GM18502 (cell line): Measurements from ENCODE around the gene SLC30A2.

Experiments used
- ATAC-seq: cut with Tn5 transposase; IDR thresholded peaks from one replicate; pipeline ENCODE4 v1.9.1; 2021; ENCODE audit warnings: mild to moderate bottlenecking; ENCODE audit not compliant: unreplicated experiment, poor library complexity

SLC30A2 gene

GRCh38 chr1:26025060-26025459 lies 20.9 kb downstream of the SLC30A2 start:
- no peak for ATAC-seq

- no peak for ATAC-seq
Measured at GRCh38 chr1:26023826-26024225, 22.1 kb downstream of the SLC30A2 start.

- no peak for ATAC-seq
Measured at GRCh38 chr1:26023009-26023408, 22.9 kb downstream of the SLC30A2 start.

DNA sequence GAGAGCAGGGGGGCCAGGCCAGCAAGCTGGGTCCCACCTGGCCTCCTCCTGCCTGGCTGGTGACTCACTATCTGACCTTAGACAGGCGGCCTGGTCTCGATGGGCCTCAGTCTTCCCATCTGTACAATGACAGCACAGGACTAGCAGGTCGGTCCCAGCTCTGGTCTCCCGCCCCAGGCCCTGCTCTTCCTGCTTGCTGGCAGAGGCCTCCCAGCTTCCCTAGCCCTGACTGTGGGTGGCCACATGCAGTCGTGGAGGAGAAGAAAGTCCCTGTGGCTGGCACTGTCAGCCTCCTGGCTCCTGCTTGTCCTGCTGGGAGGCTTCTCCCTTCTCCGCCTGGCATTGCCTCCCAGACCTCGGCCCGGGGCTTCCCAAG lies 23.5 kb downstream of the SLC30A2 start:
- no peak for ATAC-seq

DNA sequence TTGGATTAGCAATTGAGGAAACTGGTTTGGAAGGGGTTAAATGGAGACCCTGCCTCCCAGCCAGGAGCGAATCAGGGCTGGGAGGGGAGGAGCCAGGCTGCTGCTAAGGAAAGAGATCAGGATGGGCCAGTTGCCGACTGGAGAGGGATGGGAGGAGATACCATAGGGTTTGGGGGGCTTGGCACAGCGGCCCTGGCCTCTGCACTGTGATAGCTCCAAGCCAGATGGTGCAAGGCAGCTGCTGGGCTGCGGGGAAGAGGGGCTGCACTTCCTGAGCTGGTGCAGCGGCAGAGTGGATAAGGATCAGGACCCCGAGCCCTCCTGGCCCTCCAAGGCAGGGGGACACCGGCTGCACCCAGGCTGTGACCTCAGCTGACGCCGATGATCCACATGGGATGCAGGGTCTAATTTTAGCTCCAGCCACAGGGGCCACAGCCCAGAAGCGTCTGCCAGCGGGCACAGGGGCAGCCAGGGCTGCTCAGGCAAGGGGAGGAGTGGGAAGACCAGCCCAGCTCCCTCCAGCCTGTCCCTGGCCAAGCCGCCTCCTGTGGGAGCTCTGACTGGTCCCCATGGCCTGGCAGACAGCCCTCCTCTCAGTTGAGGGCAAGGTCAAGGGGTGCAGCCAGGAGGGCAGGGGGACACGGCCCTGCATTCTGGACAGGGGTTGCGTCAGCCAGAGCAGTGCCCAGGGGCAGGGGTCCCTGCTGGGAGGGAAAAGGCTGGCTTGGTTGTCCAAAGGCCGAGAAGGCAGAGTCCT lies 24.1 kb downstream of the SLC30A2 start, which contains the start of gene EXTL1:
EXTL1 (plus strand) TSS at position 129 of the 757 bp plus-strand sequence. CDS start 872 bp downstream, outside the sequence.
- ATAC-seq: no peak

GRCh38 chr1:26020941-26021646 lies 24.8 kb downstream of the SLC30A2 start:
- no peak for ATAC-seq

- no peak for ATAC-seq
Measured at GRCh38 chr1:26020330-26020768, 25.6 kb downstream of the SLC30A2 start.

DNA sequence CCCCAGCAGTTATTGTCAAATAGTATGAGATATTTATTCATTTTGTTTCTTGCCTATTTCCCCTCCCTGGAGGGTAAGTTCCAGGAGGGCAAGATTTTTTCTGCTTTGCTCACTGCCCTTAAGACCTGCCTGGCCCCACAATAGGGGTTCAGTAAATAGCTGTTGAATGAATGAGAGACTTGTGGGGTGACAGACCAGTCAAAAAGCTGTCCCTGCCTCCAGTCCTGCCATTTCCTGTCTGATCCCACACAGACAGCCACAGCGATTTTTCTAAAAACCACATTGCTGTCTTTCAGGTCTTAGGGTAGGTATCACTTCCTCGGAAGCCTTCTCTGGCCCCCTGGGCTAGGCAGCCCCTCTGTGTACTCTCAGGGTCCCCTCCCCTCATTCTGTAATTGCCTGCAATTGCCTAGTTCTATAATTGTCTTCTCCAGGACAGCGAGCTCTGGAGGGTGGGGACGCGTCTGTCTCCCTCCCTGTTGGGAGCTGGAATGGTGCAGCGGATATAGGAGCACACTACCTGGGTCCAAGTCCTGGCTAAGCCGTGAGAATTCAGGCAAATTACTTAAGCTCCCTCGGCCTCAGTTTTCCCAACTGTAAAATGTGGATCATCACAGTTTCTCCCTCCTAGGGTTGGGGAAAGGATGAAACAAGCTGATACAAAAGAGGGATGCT lies 26.1 kb downstream of the SLC30A2 start:
- ATAC-seq: no peak

DNA sequence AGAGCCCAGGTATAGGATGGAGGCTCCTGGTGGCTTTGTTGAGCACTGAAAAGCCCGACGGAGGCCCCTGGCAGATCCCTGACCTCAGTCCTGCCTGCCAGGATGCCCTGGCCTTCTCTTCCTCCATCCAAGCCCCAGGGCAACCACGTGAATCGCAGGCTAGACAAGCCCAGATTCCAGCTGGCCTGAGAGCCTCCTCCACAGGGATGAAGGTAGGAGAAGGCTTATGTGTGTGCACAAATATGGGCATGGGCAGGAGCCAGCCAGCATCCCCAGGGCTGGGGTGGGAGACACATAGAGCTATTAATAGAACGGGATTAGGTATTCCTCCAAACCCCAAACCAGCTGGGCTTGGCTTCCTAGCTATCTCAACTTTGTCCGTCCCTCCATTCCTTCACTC lies 28.3 kb downstream of the SLC30A2 start:
- ATAC-seq: no peak

GRCh38 chr1:26016953-26017545 lies 28.9 kb downstream of the SLC30A2 start:
- no peak for ATAC-seq

- no peak for ATAC-seq
Measured at GRCh38 chr1:26016258-26016952, 29.5 kb downstream of the SLC30A2 start.

DNA sequence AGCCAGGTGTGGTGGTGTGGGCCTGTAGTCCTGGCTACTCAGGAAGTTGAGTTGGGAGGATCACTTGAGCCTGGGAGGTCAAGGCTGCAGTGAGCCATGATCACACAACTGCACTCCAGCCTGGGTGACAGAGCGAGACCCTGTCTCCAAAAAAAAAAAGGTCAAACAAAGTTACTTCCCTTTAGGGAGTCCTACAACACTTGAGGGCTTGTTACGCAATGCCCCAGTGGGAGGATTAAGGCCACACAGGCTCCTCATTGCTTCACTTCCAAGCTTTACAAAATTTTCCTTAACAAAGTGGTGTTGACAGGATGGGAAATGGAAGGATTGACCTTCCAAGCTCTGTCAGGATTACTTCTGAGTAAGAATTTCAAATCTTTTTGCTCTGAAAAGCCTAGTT lies 30.6 kb downstream of the SLC30A2 start:
- no peak for ATAC-seq

- ATAC-seq: no peak
Measured at GRCh38 chr1:26014179-26014578, 31.7 kb downstream of the SLC30A2 start.

GRCh38 chr1:26012864-26013263 lies 33.1 kb downstream of the SLC30A2 start:
- no peak for ATAC-seq

- no peak for ATAC-seq
Measured at GRCh38 chr1:26010825-26011224, 35.1 kb downstream of the SLC30A2 start.

- ATAC-seq: no peak
Measured at GRCh38 chr1:26009796-26010447, 36.0 kb downstream of the SLC30A2 start.

DNA sequence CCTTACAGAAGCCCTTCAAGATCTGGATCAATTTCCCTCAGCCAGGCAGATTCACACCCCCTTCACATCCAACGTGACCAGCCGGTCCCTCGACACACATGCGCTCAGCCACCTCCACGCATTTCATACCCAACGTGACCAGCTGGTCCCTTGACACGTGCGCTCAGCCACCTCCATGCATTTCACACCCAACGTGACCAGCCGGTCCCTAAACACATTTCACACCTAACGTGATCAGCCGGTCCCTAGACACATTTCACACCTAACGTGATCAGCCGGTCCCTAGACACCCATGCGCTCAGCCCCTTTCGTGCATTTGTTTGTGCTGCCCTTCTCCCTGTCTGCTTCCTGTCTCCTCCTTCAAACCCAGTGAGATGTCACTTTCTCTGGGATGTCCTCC lies 39.2 kb downstream of the SLC30A2 start:
- no peak for ATAC-seq

DNA sequence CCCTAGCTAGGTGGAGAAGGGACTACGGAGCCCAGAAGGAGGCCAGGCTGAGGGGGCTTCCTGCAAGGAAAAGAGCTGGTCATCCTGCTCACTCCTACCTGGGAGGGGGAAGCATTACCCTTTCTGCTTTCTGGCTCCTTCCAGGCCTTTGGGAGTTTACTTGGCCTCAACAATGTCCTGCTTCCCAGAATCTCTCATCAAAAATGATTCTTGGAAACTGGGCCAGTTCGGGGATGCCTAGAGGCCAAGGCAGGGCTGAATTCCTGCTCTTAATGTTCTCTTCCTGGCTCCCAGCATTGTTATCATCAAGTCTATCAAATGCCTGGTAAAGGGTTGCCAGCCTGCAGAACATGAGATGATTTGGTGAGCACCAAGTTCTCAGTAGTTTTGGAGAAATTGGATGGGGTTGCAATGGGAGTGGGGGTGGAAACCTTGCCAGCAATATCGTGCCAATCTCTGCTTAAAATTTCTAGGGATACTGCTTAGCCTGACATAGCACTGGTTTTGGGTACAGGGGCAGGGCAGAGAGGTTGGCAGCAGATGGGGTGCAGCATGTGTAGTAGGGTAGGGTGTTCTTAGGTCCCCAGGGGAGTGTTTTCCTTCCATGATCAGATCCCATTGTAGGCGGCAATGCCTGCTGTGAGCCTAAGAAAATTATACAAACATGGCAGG lies 40.3 kb downstream of the SLC30A2 start:
- ATAC-seq: no peak

- no peak for ATAC-seq
Measured at GRCh38 chr1:26003756-26004155, 42.2 kb downstream of the SLC30A2 start.
